K562 (cell line): ENCODE measurements around the gene MEOX1. TPM values are rescaled to one million over a fixed set of nuclear protein-coding genes. Genes with fewer than 3 reads are reported as not detected.

Source experiments
- ATAC-seq: fragments of 200-7000 bp; cut with Tn5 transposase; 3 replicates; pipeline ENCODE4 v1.9.1; 2020; ENCODE audit warnings: moderate library complexity
- BruUV-seq: library from RNA; stranded (reverse); fragments of 400-500 nt; replicated peaks from 2 replicates; lab custom pipeline; 2021; lab: Mats Ljungman, UMichigan
- CTCF ChIA-PET: fragments of 300-600 bp; formaldehyde crosslinking; extraction: SDS; loops from one replicate; lab custom pipeline; 2021; ENCODE audit warnings: low intra/inter-chr PET ratio; lab: Yijun Ruan, JAX
- POLR2A ChIA-PET: fragments of 300-600, 350-650 bp; sonication (Branson Sonifier 250); formaldehyde crosslinking; extraction: SDS; loops from one replicate; lab custom pipeline; 2021; ENCODE audit warnings: antibody characterized with exemption, inconsistent platforms; lab: Yijun Ruan, JAX
- DNase-seq, 4 experiments: peaks; one replicate each; pipeline versions ENCODE4 v3.0.0 to v3.0.0-alpha.2; 2011 to 2018; ENCODE audit warnings: low spot score in 3 of 4, mixed read lengths in 3 of 4; ENCODE audit errors: extremely low read depth in 1 of 4
- FAIRE-seq: peaks from 2 replicates; lab custom pipeline; 2011; peaks lifted over from hg19 to GRCh38; lab: Jason Lieb, UNC
- H2AFZ ChIP-seq: 2 replicates; pipeline ENCODE4 v1.6.0; 2011; ENCODE audit warnings: low read depth, low read length, control low read depth, inconsistent platforms
- H3K27ac ChIP-seq: fragments of 200-600 bp; 3 replicates; pipeline ENCODE4 v1.8.0; 2011; ENCODE audit warnings: low read depth, mild to moderate bottlenecking, control low read depth, inconsistent platforms, low read length, moderate library complexity, mixed read lengths; ENCODE audit errors: extremely low read depth
- H3K27me3 ChIP-seq, 2 experiments: fragments of 300-600 bp in 1 of 2; 2 replicates in 1 of 2; 3 replicates in 1 of 2; pipeline versions ENCODE4 v1.6.0 to v1.8.0; 2011; ENCODE audit warnings: inconsistent platforms in 2 of 2, low read length in 2 of 2, mild to moderate bottlenecking in 1 of 2, mixed read lengths in 1 of 2, moderate library complexity in 1 of 2; ENCODE audit not compliant: control insufficient read depth in 2 of 2, insufficient read depth in 2 of 2
- H3K36me3 ChIP-seq: fragments of 300-600 bp; 3 replicates; pipeline ENCODE4 v1.8.0; 2011; ENCODE audit warnings: mild to moderate bottlenecking, low read length, inconsistent platforms; ENCODE audit not compliant: control insufficient read depth, insufficient read depth
- H3K4me1 ChIP-seq, 2 experiments: fragments of 200-600 bp in 1 of 2; replicated peaks in 1 of 2; 2 replicates in 1 of 2; 3 replicates in 1 of 2; pipeline versions ENCODE4 v1.5.1 to v1.8.0; 2011; ENCODE audit warnings: inconsistent platforms in 2 of 2, low read length in 2 of 2, mild to moderate bottlenecking in 1 of 2, mixed read lengths in 1 of 2, moderate library complexity in 1 of 2; ENCODE audit not compliant: control insufficient read depth in 2 of 2, insufficient read depth in 2 of 2
- H3K4me2 ChIP-seq: 2 replicates; pipeline ENCODE4 v1.6.1; 2011; ENCODE audit warnings: low read length, control low read depth, inconsistent platforms, mixed read lengths; ENCODE audit not compliant: insufficient read depth
- H3K4me3 ChIP-seq: fragments of 200-600 bp; sonication (generic), shearing (Covaris generic); 2 replicates; pipeline ENCODE4 v1.5.1; 2016; ENCODE audit warnings: control low read depth, inconsistent platforms
- H3K79me2 ChIP-seq: fragments of 200-600 bp; 3 replicates; pipeline ENCODE4 v1.8.0; 2011; ENCODE audit warnings: low read length, inconsistent platforms; ENCODE audit not compliant: control insufficient read depth, insufficient read depth
- H3K9ac ChIP-seq, 2 experiments: 2 replicates each; pipeline versions ENCODE4 v1.6.0 to v1.6.1; 2011; ENCODE audit warnings: low read depth in 2 of 2, low read length in 2 of 2, control low read depth in 1 of 2, inconsistent platforms in 1 of 2, mild to moderate bottlenecking in 1 of 2, mixed read lengths in 1 of 2; ENCODE audit not compliant: insufficient read depth in 1 of 2
- H3K9me1 ChIP-seq: one replicate; pipeline ENCODE4 v1.6.0; 2011; ENCODE audit warnings: inconsistent platforms, mild to moderate bottlenecking, low read length, moderate library complexity; ENCODE audit not compliant: control insufficient read depth, insufficient read depth
- H3K9me3 ChIP-seq: replicated peaks from 2 replicates; pipeline ENCODE4 v1.5.1; 2011; ENCODE audit warnings: low read depth, low read length, inconsistent platforms; ENCODE audit not compliant: control insufficient read depth, insufficient read depth
- H4K20me1 ChIP-seq: replicated peaks from 2 replicates; pipeline ENCODE4 v1.6.1; 2011; ENCODE audit warnings: low read length, inconsistent platforms, mixed read lengths; ENCODE audit not compliant: control insufficient read depth, insufficient read depth
- CHD1 ChIP-seq: fragments of 200-600 bp; sonication (generic); IDR thresholded peaks from one replicate; pipeline ENCODE4 v1.6.1; 2012; ENCODE audit warnings: mild to moderate bottlenecking, moderate library complexity, low read length, inconsistent platforms
- EHMT2 ChIP-seq: fragments of 450-650 bp; IDR thresholded peaks from 2 replicates; pipeline ENCODE4 v1.6.1; 2018; ENCODE audit warnings: antibody characterized with exemption
- HDAC6 ChIP-seq: IDR thresholded peaks from 2 replicates; pipeline ENCODE4 v1.6.1; 2012; ENCODE audit warnings: low read depth, mild to moderate bottlenecking, control low read depth, inconsistent platforms, low read length, moderate library complexity
- HSF4 ChIP-seq: fragments of 250-450 bp; sonication (Bioruptor Pico); IDR thresholded peaks from 2 replicates; pipeline ENCODE4 v2.1.2; 2022; ENCODE audit warnings: mild to moderate bottlenecking, moderate library complexity, borderline replicate concordance
- KLF13 ChIP-seq: fragments of 450-650 bp; IDR thresholded peaks from 2 replicates; pipeline ENCODE4 v1.6.1; 2016; ENCODE audit warnings: missing genetic modification characterization, low read depth, mild to moderate bottlenecking, missing compliant biosample characterization, moderate library complexity, borderline replicate concordance
- PRMT5 ChIP-seq: sonication (generic); formaldehyde crosslinking; IDR thresholded peaks from 2 replicates; pipeline ENCODE4 v1.5.0; 2020; ENCODE audit warnings: missing genetic modification reagents
- RBBP5 ChIP-seq: fragments of 200-600 bp; sonication (generic); IDR thresholded peaks from 2 replicates; pipeline ENCODE4 v1.6.1; 2012; ENCODE audit warnings: borderline replicate concordance, mild to moderate bottlenecking, low read length, control low read depth, inconsistent platforms; ENCODE audit not compliant: insufficient read depth, poor library complexity, severe bottlenecking
- SIN3B ChIP-seq: fragments of 450-650 bp; IDR thresholded peaks from 2 replicates; pipeline ENCODE4 v1.6.1; 2017; ENCODE audit warnings: low read depth, mild to moderate bottlenecking, moderate library complexity
- TCF7L2 ChIP-seq: fragments of 150-350 bp; IDR thresholded peaks from 2 replicates; pipeline ENCODE4 v1.6.1; 2016; ENCODE audit warnings: low read depth, mild to moderate bottlenecking, low read length, moderate library complexity
- ZC3H4 ChIP-seq: sonication (generic); formaldehyde crosslinking; IDR thresholded peaks from 2 replicates; pipeline ENCODE4 v1.9.0; 2021; ENCODE audit warnings: missing genetic modification reagents, borderline replicate concordance
- ZNF133 ChIP-seq: fragments of 250-450 bp; sonication (Bioruptor Pico); IDR thresholded peaks from 2 replicates; pipeline ENCODE4 v1.4.0; 2020; ENCODE audit warnings: mild to moderate bottlenecking
- ZNF41 ChIP-seq: fragments of 250-450 bp; sonication (Bioruptor Pico); conservative IDR thresholded peaks from 2 replicates; pipeline ENCODE4 v1.4.0; 2020; ENCODE audit warnings: mild to moderate bottlenecking
- ZNF436 ChIP-seq: fragments of 250-450, 450-650 bp; sonication (Bioruptor Pico); formaldehyde crosslinking; IDR thresholded peaks from 2 replicates; pipeline ENCODE4 v1.7.0; 2020; ENCODE audit warnings: mild to moderate bottlenecking
- ZNF785 ChIP-seq: fragments of 250-450 bp; sonication (Bioruptor Pico); IDR thresholded peaks from 2 replicates; pipeline ENCODE4 v1.4.0; 2020; ENCODE audit warnings: mild to moderate bottlenecking
- WGBS: fragments of 100-300 bp; shearing (Covaris generic); methylation state at CpG from one replicate; pipeline ENCODE4 v1.1.6; 2016; ENCODE audit warnings: low coverage, mixed read lengths; ENCODE audit not compliant: insufficient coverage; ENCODE audit errors: missing lambda C conversion rate; 5-methylcytosine and 5-hydroxymethylcytosine counted together
- in situ Hi-C: fragments of 300-500 bp; cut with MboI; formaldehyde crosslinking; loops from 4 replicates; pipeline ENCODE4 v1.15.0; 2018; ENCODE audit warnings: inconsistent platforms, mixed read lengths
- intact Hi-C: fragments of 100-400 bp; cut with micrococcal nuclease; formaldehyde crosslinking; loops from 2 replicates; pipeline ENCODE4 v1.14.2; 2022
- polyA plus RNA-seq, 8 experiments: library from polyadenylated mRNA; depleted of rRNA in 4 of 8; stranded (reverse) in 5 of 8; unstranded in 3 of 8; fragments of >200 nt; fragmentation: Nextera tagmentation in 2 of 8; fragmentation: Illumina TruSeq in 1 of 8; extraction: Ambion mirVana in 2 of 8; extraction: Trizol in 1 of 8; gene quantifications; 2 replicates each; pipeline versions ENCODE4 v1.2.1 to v1.2.3, GENCODE V29; 2011 to 2014; ENCODE audit warnings: inconsistent platforms in 1 of 8, missing spikeins in 1 of 8
- total RNA-seq, 7 experiments: library from RNA; depleted of rRNA in 6 of 7; stranded (reverse); fragments of >200 nt in 6 of 7; fragmentation: Illumina TruSeq in 2 of 7; extraction: Trizol in 2 of 7; gene quantifications; 2 replicates each; pipeline versions ENCODE4 v1.2.1 to v1.2.3, GENCODE V29; 2011 to 2021; ENCODE audit warnings: low replicate concordance in 1 of 7

The MEOX1 gene
- total and polyA plus RNA-seq, 9 of the 15 experiments (the other 6 are each of a cell fraction or from before 2014, with no cell fraction given): not detected

DNA sequence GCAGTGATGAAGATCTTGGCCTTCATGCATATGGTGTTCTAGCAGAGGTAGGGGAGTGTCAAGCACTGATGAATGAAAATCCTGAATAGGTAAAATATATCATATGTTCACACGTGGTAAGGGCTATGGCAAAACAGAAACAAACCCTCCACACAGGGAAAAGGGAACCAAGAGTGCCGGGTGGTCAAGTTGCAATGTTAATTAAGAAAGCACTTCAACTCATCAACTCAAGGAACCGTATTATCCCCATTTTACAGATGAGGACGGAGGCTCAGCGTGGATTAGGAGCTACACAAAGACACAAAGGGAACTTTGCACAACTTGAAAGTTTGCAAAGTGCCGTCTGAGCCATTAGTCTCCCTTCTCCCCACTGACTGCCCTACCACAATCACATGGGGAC lies 28.1 kb upstream of the MEOX1 start:
- no peaks in the 10 kb centered on the region; the same call in 1 of the 2 replicates for H4K20me1 ChIP-seq
- no peak overlapping the region for H2AFZ ChIP-seq
- H3K9me3 ChIP-seq: no peaks in the 10 kb centered on the region
- no peaks in the 10 kb centered on the region for H3K79me2 ChIP-seq
- H3K36me3 ChIP-seq: no peaks in the 10 kb centered on the region
- TF ChIP-seq HDAC6: no peak
- no peak for TF ChIP-seq PRMT5
- TF ChIP-seq HSF4 (CRISPR knock-in tag): no peak
- TF ChIP-seq TCF7L2: no peak
- TF ChIP-seq EHMT2: no peak
- no peak for TF ChIP-seq RBBP5
- TF ChIP-seq SIN3B: no peak
- no peak for TF ChIP-seq ZNF436 (CRISPR knock-in tag)
- TF ChIP-seq ZNF41 (CRISPR knock-in tag): no peak
- TF ChIP-seq ZNF133: no peak
- no peak for TF ChIP-seq CHD1
- no peak for TF ChIP-seq ZNF785 (CRISPR knock-in tag)
- no peak for TF ChIP-seq KLF13 (tag)
- TF ChIP-seq ZC3H4 (CRISPR knock-in tag): no peak
- ATAC-seq (no peak), FAIRE-seq (no peak), DNase-seq (no peak)
- no peak overlapping the region for H3K4me2 ChIP-seq
- no peak overlapping the region for H3K4me3 ChIP-seq
- intact Hi-C loops (loop anchor here (10.0 kb wide), 1 partner anchor 155 kb away; the partner anchor contains the start of gene CD300LG), in situ Hi-C loops (loop anchor here (5.0 kb wide), 1 partner anchor 72 kb away; no protein-coding TSS in a partner anchor)
- 0% methylated on average over 6 of the region's 6 CpGs for WGBS
- H3K9ac ChIP-seq: no peak overlapping the region
- no peaks in the 10 kb centered on the region for H3K9me1 ChIP-seq
- no peaks in the 10 kb centered on the region for H3K4me1 ChIP-seq
- BruUV-seq: no TSS peak
- peaks cover 13 to 47% of the 10 kb centered on the region in 2 experiments; a peak in 3 of 5 replicates for H3K27me3 ChIP-seq
- CTCF ChIA-PET: interaction anchor here (11.2 kb wide), 1 partner anchor 72 kb away, joined by 310 read pairs; the partner anchor contains the start of gene SOST
- POLR2A ChIA-PET: no interaction called here
- no peak overlapping the region for H3K27ac ChIP-seq
